A673 (cell line): ENCODE results near the gene ATP5F1B. TPM values are rescaled to one million over a fixed set of nuclear protein-coding genes. Genes with fewer than 3 reads are reported as not detected.

Source experiments
- BruUV-seq: library from RNA; stranded (reverse); fragments of 400-500 nt; replicated peaks from 2 replicates; lab custom pipeline; 2021; lab: Mats Ljungman, UMichigan
- CTCF ChIA-PET: fragments of 300-600 bp; sonication (Branson Sonifier 250); formaldehyde crosslinking; loops from one replicate; lab custom pipeline; 2022; ENCODE audit warnings: antibody characterized with exemption; lab: Charles Lee
- POLR2A ChIA-PET: fragments of 300-600 bp; sonication (Branson Sonifier 250); formaldehyde crosslinking; loops from one replicate; lab custom pipeline; 2022; ENCODE audit warnings: antibody characterized with exemption; ENCODE audit not compliant: low non-redundant PET; lab: Charles Lee
- DNase-seq: peaks from one replicate; pipeline ENCODE4 v3.0.0-alpha.2; 2015; ENCODE audit warnings: low spot score
- H3K27ac ChIP-seq: fragments of 200-600 bp; sonication (generic); 2 replicates; pipeline ENCODE4 v1.5.1; 2016; ENCODE audit warnings: mixed run types, low read depth, mild to moderate bottlenecking, mixed read lengths, antibody characterized with exemption, low read length; ENCODE audit not compliant: poor library complexity, severe bottlenecking
- H3K27me3 ChIP-seq: fragments of 200-600 bp; sonication (generic); replicated peaks from 2 replicates; pipeline ENCODE4 v1.6.1; 2017; ENCODE audit warnings: mixed run types, low read depth, mild to moderate bottlenecking, mixed read lengths, antibody characterized with exemption, low read length; ENCODE audit not compliant: insufficient read depth, poor library complexity
- H3K36me3 ChIP-seq: fragments of 200-600 bp; sonication (generic); 2 replicates; pipeline ENCODE4 v1.6.1; 2016; ENCODE audit warnings: mixed run types, mild to moderate bottlenecking, mixed read lengths, antibody characterized with exemption, low read length; ENCODE audit not compliant: insufficient read depth, poor library complexity, severe bottlenecking
- H3K4me1 ChIP-seq: fragments of 200-600 bp; sonication (generic); 2 replicates; pipeline ENCODE4 v1.6.1; 2017; ENCODE audit warnings: mixed run types, mild to moderate bottlenecking, mixed read lengths, antibody characterized with exemption, low read length; ENCODE audit not compliant: insufficient read depth, poor library complexity, severe bottlenecking
- H3K4me3 ChIP-seq: fragments of 200-600 bp; sonication (generic); 2 replicates; pipeline ENCODE4 v1.5.1; 2016; ENCODE audit warnings: low read depth, mixed run types, mild to moderate bottlenecking, mixed read lengths, low read length; ENCODE audit not compliant: poor library complexity, severe bottlenecking
- H3K9me3 ChIP-seq: fragments of 200-600 bp; sonication (generic); 2 replicates; pipeline ENCODE4 v1.6.1; 2016; ENCODE audit warnings: mixed run types, low read depth, mild to moderate bottlenecking, mixed read lengths, antibody characterized with exemption, low read length; ENCODE audit not compliant: poor library complexity, severe bottlenecking
- EZH2 ChIP-seq: fragments of 200-600 bp; sonication (generic); IDR thresholded peaks from 2 replicates; pipeline ENCODE4 v1.6.1; 2017; ENCODE audit warnings: borderline replicate concordance, low read depth, mild to moderate bottlenecking, mixed read lengths, antibody characterized with exemption, low read length; ENCODE audit not compliant: poor library complexity, severe bottlenecking
- intact Hi-C: fragments of 100-400 bp; cut with micrococcal nuclease; formaldehyde crosslinking; loops from one replicate; pipeline ENCODE4 v1.10.0; 2022; ENCODE audit not compliant: unreplicated experiment
- total RNA-seq: library from RNA; stranded (reverse); gene quantifications from 2 replicates; pipeline ENCODE4 v1.2.3, GENCODE V29; 2021
- TF ChIP-seq, protein P1 (sequence below): fragments of 300-800, 200-600 bp; sonication (generic); conservative IDR thresholded peaks from 2 replicates; pipeline ENCODE4 v1.5.1; 2017; ENCODE audit warnings: low read depth, mild to moderate bottlenecking, antibody characterized with exemption, low read length, moderate library complexity, mixed read lengths

ATP5F1B gene
- total RNA-seq, 1 experiment from 2014 or later = 1,089 TPM

DNA sequence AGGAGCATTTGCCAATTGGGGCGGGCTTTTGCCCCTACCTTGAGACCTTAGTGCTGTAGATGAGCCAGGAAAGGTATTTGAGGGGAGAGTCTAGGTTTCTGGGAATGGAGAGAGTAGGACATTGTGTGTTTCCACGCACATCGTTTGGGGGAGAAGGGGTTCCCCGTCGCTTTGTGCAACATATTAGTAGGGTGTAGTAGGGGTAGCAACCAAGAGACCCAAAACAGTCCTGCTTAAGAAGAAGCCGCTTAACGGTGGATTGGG lies 43.0 kb upstream of the ATP5F1B start:
- intact Hi-C loops = loop anchor here (2.0 kb wide), 1 partner anchor 36 kb away; the partner anchor contains the start of gene NACA
- H3K36me3 ChIP-seq = peaks cover 6% of the 10 kb centered on the region
- peak overlapping the region; percentile 100 for H3K27ac ChIP-seq
- ChIA-PET POLR2A (no interaction called here), CTCF (interaction anchor here (1.0 kb wide), 1 partner anchor 52 kb away, joined by 5 read pairs; no protein-coding TSS in a partner anchor)
- TF ChIP-seq, protein P1, sequence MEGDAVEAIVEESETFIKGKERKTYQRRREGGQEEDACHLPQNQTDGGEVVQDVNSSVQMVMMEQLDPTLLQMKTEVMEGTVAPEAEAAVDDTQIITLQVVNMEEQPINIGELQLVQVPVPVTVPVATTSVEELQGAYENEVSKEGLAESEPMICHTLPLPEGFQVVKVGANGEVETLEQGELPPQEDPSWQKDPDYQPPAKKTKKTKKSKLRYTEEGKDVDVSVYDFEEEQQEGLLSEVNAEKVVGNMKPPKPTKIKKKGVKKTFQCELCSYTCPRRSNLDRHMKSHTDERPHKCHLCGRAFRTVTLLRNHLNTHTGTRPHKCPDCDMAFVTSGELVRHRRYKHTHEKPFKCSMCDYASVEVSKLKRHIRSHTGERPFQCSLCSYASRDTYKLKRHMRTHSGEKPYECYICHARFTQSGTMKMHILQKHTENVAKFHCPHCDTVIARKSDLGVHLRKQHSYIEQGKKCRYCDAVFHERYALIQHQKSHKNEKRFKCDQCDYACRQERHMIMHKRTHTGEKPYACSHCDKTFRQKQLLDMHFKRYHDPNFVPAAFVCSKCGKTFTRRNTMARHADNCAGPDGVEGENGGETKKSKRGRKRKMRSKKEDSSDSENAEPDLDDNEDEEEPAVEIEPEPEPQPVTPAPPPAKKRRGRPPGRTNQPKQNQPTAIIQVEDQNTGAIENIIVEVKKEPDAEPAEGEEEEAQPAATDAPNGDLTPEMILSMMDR = no peak
- TF ChIP-seq EZH2 = no peak
- H3K9me3 ChIP-seq = no peaks in the 10 kb centered on the region
- no peak for DNase-seq
- H3K27me3 ChIP-seq = no peaks in the 10 kb centered on the region
- BruUV-seq = TSS peak; percentile 98
- H3K4me3 ChIP-seq = peak overlapping the region; percentile 91
- peaks cover 9% of the 10 kb centered on the region for H3K4me1 ChIP-seq

DNA sequence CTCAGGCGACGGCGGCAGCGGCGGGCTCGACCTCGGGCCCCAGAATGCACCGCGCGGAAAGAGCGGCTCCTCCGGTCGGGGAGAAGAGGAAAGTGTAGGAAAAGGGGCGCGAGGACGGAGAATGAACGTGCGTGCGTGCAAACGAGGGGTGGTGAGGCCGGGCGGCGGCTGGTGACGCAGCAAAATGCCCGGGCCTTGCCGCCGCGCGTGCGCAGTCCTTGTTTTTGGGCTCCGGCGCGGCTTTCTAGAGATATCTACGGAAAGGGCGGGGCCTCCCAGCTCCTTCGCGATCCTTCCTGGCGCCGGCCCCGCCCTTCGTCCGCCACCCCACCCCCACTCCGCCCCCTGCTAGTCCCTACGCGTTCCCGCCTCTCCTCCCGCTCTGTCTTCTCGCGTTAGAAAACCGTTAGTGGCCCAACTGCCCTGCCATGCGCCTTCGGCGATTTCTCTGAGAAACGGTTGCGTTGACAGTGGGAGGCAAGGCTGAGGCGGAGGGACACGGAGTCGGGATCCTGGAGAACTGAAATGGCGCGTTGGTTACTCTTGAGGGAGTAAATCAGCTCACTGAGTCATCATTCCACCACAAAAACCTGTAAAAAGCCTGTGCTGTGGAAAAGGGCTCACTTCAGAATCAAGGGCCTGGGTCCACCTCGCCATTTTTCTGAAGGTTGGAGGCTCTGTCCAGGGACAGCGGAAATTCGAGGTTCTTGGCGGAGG lies 42.5 kb upstream of the ATP5F1B start, which contains the start of gene PTGES3:
TSS of gene PTGES3 (minus strand) at position 156 of the 717 bp plus-strand sequence. CDS start 285 bp downstream, outside the sequence.
- no peak for TF ChIP-seq EZH2
- TF ChIP-seq, protein P1 = no peak
- Histone ChIP-seq H3K4me3 (peak within 1 kb of the TSS; percentile 91), H3K27ac (peak within 1 kb of the TSS; percentile 100), H3K36me3 (peaks cover 6% of the 10 kb centered on the region), H3K27me3 (no peaks in the 10 kb centered on the region), H3K4me1 (peaks cover 9% of the 10 kb centered on the region), H3K9me3 (no peaks in the 10 kb centered on the region)
- no TSS peak for BruUV-seq
- peak; percentile 99 for DNase-seq
- ChIA-PET POLR2A (interaction anchor here (0.6 to 0.9 kb wide), 4 partner anchors 15 to 52 kb away, joined by 3 to 8 read pairs (median 4); partner anchors contain the start of gene NACA), CTCF (interaction anchor here (1.0 kb wide), 1 partner anchor 51 kb away, joined by 5 read pairs; no protein-coding TSS in a partner anchor)
- intact Hi-C loops = loop anchor here (2.0 kb wide), 1 partner anchor 37 kb away; the partner anchor contains the start of gene NACA

DNA sequence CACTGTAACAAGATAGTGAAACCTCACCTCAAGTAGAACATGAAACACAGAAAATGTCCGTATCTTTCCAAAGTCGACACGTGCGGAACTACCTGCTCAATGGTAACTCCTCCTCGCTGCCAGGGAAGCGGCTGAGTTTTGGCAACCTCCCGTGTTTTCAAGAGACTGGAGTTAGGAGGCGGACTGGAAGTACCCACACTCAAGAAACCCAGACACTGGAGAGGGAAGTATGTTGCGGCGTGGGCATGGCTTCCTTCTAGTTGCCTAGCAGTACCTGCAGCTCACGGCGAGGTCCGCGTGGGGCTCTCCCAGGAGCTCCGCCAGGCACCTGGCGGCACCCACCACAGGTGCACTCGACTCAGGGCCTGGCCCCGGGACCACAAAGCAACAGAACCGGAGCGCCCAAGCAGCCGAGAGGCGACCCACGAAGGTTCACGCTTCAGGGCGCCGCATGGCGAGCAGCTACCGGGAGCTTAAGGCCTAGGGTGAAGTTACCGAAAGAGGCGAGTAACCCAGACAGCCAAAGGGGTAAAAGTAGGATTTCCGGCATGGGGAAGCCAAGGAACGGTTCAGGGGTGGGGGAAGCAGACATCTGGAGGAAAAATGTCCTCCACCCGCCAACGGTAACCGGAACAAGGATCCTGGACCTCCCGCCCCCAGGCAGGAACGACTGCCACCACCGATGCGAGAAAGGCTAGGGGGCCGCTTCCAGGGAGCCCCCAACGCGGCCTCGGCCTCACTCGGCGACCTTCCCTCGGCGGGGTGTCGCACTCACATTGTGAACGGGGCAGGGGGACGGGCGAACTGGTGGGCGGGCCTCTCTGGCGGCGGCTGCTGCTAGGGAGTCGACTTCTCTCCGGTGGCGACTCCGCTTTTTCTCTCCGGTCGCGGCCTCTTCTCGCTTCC lies 41.7 kb upstream of the ATP5F1B start:
- Histone ChIP-seq H3K27ac (peak overlapping the region; percentile 100), H3K27me3 (no peaks in the 10 kb centered on the region), H3K36me3 (peaks cover 12% of the 10 kb centered on the region), H3K4me1 (peaks cover 14% of the 10 kb centered on the region), H3K9me3 (no peaks in the 10 kb centered on the region), H3K4me3 (peak overlapping the region; percentile 91)
- ChIA-PET POLR2A (interaction anchor here (0.6 to 0.9 kb wide), 4 partner anchors 16 to 51 kb away, joined by 3 to 8 read pairs (median 4); partner anchors contain the start of gene NACA), CTCF (interaction anchor here (1.0 kb wide), 1 partner anchor 51 kb away, joined by 5 read pairs; no protein-coding TSS in a partner anchor)
- no TSS peak for BruUV-seq
- intact Hi-C loops = loop anchor here (2.0 kb wide), 2 partner anchors 37 to 63 kb away; partner anchors contain the start of gene NACA
- peak; percentile 48 for DNase-seq
- TF ChIP-seq, protein P1 = no peak
- TF ChIP-seq EZH2 = no peak
